Renal cortical epithelial cell (primary cell): ENCODE data around the gene CCL19. TPM values are rescaled to one million over a fixed set of nuclear protein-coding genes. Genes with fewer than 3 reads are reported as not detected.

Source experiments
- DNase-seq: peaks from one replicate; pipeline ENCODE4 v3.0.0-alpha.2; 2011; ENCODE audit warnings: low read depth
- total RNA-seq: library from RNA; depleted of rRNA; stranded (reverse); fragments of >200 nt; gene quantifications from 2 replicates; pipeline ENCODE4 v1.2.3, GENCODE V29; 2014

Gene CCL19
- total RNA-seq, 1 donor from 2014 or later: not detected

GRCh38 chr9:34694811-34695210 lies 3.7 kb upstream of the CCL19 start:
- DNase-seq: no peak

GRCh38 chr9:34693560-34693959 lies 2.5 kb upstream of the CCL19 start:
- no peak for DNase-seq

GRCh38 chr9:34691936-34692315 lies 850 bp upstream of the CCL19 start:
- no peak for DNase-seq

GRCh38 chr9:34689512-34689911 lies 1.6 kb downstream of the CCL19 start:
- no peak for DNase-seq

- DNase-seq: no peak
These were observed 2.0 kb downstream of the CCL19 start for GRCh38 chr9:34689116-34689470.

- DNase-seq: no peak
These were observed 2.6 kb downstream of the CCL19 start for GRCh38 chr9:34688329-34689115.

GRCh38 chr9:34687276-34688030 lies 3.6 kb downstream of the CCL19 start:
- DNase-seq: no peak

GRCh38 chr9:34686732-34687131 lies 4.3 kb downstream of the CCL19 start:
- no peak for DNase-seq

- DNase-seq: no peak
These were observed 4.8 kb downstream of the CCL19 start for GRCh38 chr9:34686231-34686630.

- DNase-seq: no peak
These were observed 5.5 kb downstream of the CCL19 start for GRCh38 chr9:34685591-34685990.

GRCh38 chr9:34684816-34685215 lies 6.3 kb downstream of the CCL19 start:
- DNase-seq: no peak

- no peak for DNase-seq
These were observed 6.9 kb downstream of the CCL19 start for GRCh38 chr9:34684145-34684544.

GRCh38 chr9:34675869-34676268 lies 15.2 kb downstream of the CCL19 start:
- DNase-seq: no peak

GRCh38 chr9:34675048-34675714 lies 15.9 kb downstream of the CCL19 start:
- peak; percentile 20 for DNase-seq

GRCh38 chr9:34674440-34674839 lies 16.6 kb downstream of the CCL19 start:
- DNase-seq: no peak

- DNase-seq: no peak
These were observed 19.8 kb downstream of the CCL19 start for GRCh38 chr9:34671307-34671706.

GRCh38 chr9:34669809-34670562 lies 21.1 kb downstream of the CCL19 start:
- no peak for DNase-seq

- DNase-seq: peak; percentile 88
These were observed 25.5 kb downstream of the CCL19 start for GRCh38 chr9:34665381-34666250.

- DNase-seq: no peak
These were observed 26.1 kb downstream of the CCL19 start for GRCh38 chr9:34665067-34665380.

- DNase-seq: peak; percentile 74
These were observed 26.6 kb downstream of the CCL19 start for GRCh38 chr9:34664281-34665066.

- DNase-seq: no peak
These were observed 27.8 kb downstream of the CCL19 start for GRCh38 chr9:34663303-34663605.
